COLO829 (cell line): Measurements from ENCODE around the gene FMN1.

Experiments
- DNase-seq: peaks from one replicate; pipeline ENCODE4 v3.0.0; 2012; ENCODE audit warnings: low spot score

Gene FMN1

GRCh38 chr15:32922541-32922940, 272.0 kb downstream of the FMN1 start:
- no peak for DNase-seq

DNA sequence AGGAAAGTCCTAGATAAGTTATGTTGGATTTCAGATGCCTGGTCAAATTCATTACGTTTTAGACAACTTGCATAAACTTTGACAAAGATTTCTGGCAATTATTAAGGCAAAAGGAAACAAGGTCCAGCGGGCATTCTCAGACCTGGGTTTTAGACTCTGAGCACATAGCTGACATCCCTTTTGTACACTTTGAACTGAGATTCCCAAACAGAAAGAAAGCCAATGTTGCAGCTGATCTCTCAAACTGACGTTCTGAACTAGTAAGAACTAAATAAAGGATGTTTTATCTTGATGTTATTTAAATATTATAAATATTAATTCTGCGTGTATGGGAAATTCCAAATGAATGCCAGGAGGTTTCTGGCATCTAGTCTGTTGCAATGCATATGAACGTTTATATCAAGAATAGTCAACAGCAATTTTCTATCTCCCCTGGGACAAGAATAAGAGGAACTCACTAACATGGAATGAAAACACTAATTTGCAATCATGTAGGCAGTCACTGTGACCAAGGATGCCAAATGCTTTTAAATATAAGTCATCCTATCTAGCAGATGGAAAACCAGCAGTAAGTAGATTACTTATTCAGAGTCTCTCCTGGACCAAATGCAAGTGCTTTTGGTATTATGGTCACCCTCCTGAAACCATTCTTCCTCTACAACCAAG, 274.6 kb downstream of the FMN1 start:
- DNase-seq: no peak

DNA sequence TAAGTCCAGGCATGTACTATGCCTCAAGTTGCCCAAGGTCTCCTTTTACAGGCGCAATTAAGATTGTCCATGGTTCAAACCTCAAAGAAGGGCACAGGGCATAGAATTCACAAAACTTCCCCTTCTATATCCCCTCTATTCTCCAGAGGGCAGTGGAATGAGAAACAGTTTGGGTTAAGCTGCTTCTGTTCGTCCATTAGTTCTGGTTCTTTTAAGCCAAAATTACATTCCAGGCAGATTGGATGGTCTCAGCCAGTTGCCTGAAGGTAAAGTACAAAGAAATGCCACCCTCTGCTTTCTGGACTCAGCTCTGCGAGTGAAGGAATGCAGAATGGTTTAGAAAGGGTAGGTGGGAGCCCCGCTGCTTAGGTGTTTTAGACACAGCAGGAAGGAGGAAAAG, 276.0 kb downstream of the FMN1 start:
- no peak for DNase-seq

GRCh38 chr15:32910839-32911238, 283.7 kb downstream of the FMN1 start:
- no peak for DNase-seq

- peak; percentile 22 for DNase-seq
Observed at GRCh38 chr15:32909431-32909830, 285.1 kb downstream of the FMN1 start.

GRCh38 chr15:32908872-32909271, 285.6 kb downstream of the FMN1 start:
- DNase-seq: no peak

DNA sequence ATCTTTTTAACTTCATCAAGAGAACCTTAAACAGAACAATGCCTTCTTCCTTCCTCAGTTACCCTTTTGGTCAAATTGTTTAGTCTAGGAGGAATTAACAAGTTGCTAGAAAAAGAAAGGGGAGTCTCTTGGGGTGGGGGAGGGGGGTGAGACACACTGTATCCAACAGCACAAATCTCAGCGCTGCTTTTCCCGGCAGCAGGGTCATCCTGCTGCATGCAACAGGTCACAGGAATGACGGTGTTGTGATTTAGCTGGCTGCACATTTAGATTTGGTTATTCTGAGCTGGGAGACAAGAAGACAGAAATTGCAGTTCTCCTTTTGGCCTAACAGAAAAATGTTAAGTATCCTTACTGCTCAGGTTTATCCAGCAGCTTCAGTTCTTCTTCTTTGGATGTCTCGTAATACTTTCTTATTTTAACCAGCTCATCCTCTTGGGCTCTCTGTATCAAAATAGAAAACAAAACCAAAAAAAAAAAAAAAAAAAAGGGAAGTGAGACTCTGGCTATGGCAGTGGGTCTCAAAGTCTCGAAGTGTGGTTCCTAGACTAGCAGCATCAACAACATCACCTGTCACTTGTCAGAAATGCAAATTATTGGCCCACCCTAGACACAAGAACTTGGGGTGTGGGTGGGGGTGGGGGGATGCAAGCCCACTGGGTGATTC, 286.2 kb downstream of the FMN1 start:
- DNase-seq: no peak

DNA sequence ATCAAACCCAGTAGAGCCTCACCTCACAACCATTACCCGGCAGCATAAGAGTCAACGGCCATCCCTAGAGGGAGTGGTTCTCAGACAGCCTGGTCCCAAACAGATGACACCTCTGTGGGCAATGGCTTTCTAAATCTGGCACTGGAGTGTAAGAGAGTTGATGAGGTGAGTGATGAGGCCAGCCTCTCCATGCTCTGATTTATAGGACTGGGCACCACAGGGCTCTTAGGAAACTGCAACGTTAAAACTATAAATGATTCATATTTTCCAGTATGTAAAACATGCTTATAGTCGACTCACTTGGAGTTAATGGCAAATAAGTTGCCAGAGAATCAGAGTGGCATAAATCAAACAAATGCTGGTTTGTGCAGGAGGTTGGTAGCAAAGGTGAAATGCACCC, 289.0 kb downstream of the FMN1 start:
- no peak for DNase-seq

GRCh38 chr15:32904448-32904847, 290.1 kb downstream of the FMN1 start:
- DNase-seq: no peak

GRCh38 chr15:32903591-32904290, 290.8 kb downstream of the FMN1 start:
- no peak for DNase-seq

GRCh38 chr15:32901995-32902394, 292.5 kb downstream of the FMN1 start:
- DNase-seq: no peak

- DNase-seq: no peak
Observed at GRCh38 chr15:32901192-32901591, 293.3 kb downstream of the FMN1 start.

DNA sequence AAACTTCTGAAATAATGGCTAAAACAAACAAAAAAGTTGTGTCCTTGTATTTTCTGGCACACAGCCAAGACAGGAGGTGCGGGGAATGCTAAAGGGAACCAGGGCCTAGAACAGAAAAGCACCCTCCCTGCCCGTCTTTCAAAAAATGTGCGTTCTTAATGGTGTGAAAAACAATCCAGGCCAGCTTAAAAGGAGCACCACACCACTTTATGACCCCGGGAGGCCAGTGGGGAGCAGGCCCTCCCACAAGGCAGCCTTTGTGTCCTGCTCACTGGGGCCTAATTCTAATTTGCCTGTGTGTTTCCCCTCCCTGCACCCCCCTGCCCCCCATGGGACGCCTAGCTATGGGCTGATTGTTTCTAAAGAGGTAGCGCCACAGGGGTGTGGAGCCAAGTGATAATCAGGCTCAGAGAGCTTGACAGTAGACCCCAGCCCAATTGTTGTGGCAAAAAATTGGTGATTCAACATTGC, 295.4 kb downstream of the FMN1 start:
- DNase-seq: no peak

- DNase-seq: no peak
Observed at GRCh38 chr15:32898414-32898813, 296.1 kb downstream of the FMN1 start.

- DNase-seq: no peak
Observed at GRCh38 chr15:32893421-32893820, 301.1 kb downstream of the FMN1 start.

- no peak for DNase-seq
Observed at GRCh38 chr15:32889214-32889613, 305.3 kb downstream of the FMN1 start.

GRCh38 chr15:32888221-32888761, 306.2 kb downstream of the FMN1 start:
- DNase-seq: no peak

DNA sequence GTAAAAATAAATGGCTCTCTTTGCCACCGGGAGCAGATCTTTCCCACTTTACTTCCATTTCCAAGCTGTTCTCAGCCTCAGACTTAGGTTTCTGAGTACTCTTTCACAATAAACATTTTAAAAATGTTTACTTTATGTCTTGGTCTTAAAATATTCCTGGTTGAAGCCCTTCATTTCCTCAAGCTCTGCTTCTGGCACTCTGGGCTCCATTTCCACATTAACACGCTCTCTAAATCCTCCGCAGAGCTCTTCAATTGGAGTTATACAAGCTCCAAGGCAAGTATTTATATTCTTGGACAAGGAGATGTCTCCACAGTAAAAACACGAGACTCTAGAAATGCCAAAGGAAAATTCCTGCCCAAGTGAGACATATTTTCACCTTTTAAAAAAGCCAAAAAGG, 307.4 kb downstream of the FMN1 start:
- DNase-seq: no peak

DNA sequence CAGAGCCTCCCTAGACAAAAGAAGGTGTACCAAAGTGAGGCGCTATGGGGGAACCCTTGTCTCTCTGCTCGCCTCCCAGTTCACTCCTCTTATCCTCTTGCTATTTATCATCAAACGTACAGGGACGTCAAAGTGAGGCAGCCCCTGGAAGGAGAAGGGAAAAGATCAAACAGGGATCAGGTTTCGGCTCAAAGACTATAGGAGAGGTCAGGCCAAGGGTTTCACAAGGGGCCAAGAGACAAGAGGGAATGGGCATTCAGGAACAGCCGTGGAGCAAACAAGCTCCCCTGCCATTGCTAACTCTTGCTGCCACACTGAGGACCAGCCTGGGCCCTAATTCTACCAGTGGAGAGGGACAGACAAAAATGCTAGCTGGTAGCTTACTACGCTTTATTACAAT, 308.1 kb downstream of the FMN1 start:
- no peak for DNase-seq

GRCh38 chr15:32885713-32886112, 308.8 kb downstream of the FMN1 start:
- no peak for DNase-seq

GRCh38 chr15:32884146-32884545, 310.4 kb downstream of the FMN1 start:
- no peak for DNase-seq

DNA sequence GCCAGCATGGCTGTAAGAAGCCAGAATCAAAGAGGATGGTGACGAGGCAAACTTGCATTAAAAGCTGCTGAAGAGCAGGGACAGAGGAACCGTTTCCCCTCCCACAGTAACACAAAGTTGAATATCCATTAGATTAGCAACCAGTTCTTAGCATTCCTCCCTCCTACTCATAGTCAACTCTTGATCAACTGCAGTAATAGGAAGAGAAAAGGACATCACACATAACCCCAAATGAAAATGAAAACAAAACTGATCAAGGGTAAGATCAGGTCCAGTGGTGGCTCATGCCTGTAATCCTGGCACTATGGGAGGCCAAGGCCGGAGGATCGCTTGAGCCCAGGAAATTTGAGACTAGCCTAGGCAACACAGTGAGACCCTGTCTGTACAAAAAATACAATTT, 311.6 kb downstream of the FMN1 start:
- no peak for DNase-seq

- DNase-seq: no peak
Observed at GRCh38 chr15:32881528-32881927, 313.0 kb downstream of the FMN1 start.
